PC-9 (cell line): Measurements from ENCODE around the gene IL32.

Source experiments
- CTCF ChIP-seq: fragments of 200-600 bp; sonication (generic); conservative IDR thresholded peaks from 2 replicates; pipeline ENCODE4 v1.6.1; 2017; ENCODE audit warnings: mixed run types, antibody characterized with exemption, mild to moderate bottlenecking, moderate library complexity
- EZH2 ChIP-seq: fragments of 200-600 bp; sonication (generic); IDR thresholded peaks from 2 replicates; pipeline ENCODE4 v1.8.0; 2017; ENCODE audit warnings: antibody characterized with exemption, low read depth

DNA sequence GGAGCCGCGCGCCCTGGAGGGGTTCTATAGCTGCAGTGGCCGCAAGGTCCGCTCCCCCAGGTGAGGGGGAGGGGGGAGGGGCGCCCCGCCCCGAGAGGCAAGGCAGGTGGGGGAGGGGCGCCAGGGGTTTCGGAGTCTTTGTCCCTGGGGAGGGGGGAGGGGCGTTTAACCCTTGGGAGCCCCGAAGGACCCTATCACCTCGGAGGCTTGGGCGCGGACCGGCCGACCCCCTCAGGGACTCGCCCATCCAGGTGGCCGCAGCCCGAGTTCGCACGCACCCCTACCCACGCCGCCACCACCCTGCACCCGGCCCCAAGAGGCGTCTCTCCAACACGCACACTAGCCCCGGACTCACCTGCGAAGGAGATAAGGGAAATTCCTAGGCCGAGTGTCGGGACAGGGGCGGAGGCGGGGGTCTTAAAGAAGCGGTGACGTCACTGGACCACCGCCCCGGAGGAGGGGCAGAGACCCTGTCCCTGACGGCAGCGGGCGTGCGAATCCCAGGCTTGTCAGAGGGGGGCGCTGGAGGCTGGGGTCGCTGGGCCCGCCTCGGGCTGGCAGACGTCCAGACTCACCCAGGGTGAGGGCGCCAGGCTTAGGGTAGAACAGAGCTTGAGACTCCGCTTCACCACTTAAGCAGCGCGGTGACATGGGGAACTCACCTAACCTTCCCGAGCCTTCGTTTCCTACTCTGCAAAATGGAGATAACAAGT is 47.5 kb upstream of the IL32 start, which contains the start of gene CLDN6:
- no peak for TF ChIP-seq EZH2
- no peak for TF ChIP-seq CTCF
